GM18907 (cell line): ENCODE results near the gene HPX.

Experiments used
- ATAC-seq: cut with Tn5 transposase; IDR thresholded peaks from one replicate; pipeline ENCODE4 v1.9.1; 2021; ENCODE audit warnings: mild to moderate bottlenecking, moderate library complexity; ENCODE audit not compliant: unreplicated experiment

HPX gene

GRCh38 chr11:6440906-6441358 lies at the start of gene HPX:
Gene HPX (minus strand): TSS chr11:6440987. CDS start chr11:6440963, 24 bp downstream.
- ATAC-seq: no peak

- ATAC-seq: no peak
Observed at GRCh38 chr11:6489306-6489705, 48.5 kb upstream of the HPX start.

- no peak for ATAC-seq
Observed at GRCh38 chr11:6488821-6489220, 48.0 kb upstream of the HPX start.

- no peak for ATAC-seq
Observed at GRCh38 chr11:6488342-6488741, 47.6 kb upstream of the HPX start.

GRCh38 chr11:6486938-6487337 lies 46.2 kb upstream of the HPX start:
- ATAC-seq: no peak

- no peak for ATAC-seq
Observed at GRCh38 chr11:6486256-6486655, 45.5 kb upstream of the HPX start.

- no peak for ATAC-seq
Observed at GRCh38 chr11:6485661-6486060, 44.9 kb upstream of the HPX start.

- ATAC-seq: no peak
Observed at GRCh38 chr11:6483015-6483414, 42.2 kb upstream of the HPX start.

- ATAC-seq: no peak
Observed at GRCh38 chr11:6482441-6482840, 41.7 kb upstream of the HPX start.

- ATAC-seq: no peak
Observed at GRCh38 chr11:6481924-6482275, 41.1 kb upstream of the HPX start.

GRCh38 chr11:6481012-6481923 lies 40.5 kb upstream of the HPX start, which contains the start of the genes ARFIP2 and TIMM10B:
Gene ARFIP2 (minus strand): TSS chr11:6481331. CDS start chr11:6480421, 910 bp downstream.
Gene TIMM10B (plus strand): TSS chr11:6481501. CDS start chr11:6481517, 16 bp downstream.
- ATAC-seq: peak; percentile 99

GRCh38 chr11:6480299-6480914 lies 39.6 kb upstream of the HPX start:
- no peak for ATAC-seq

GRCh38 chr11:6476571-6476970 lies 35.8 kb upstream of the HPX start:
- no peak for ATAC-seq

- no peak for ATAC-seq
Observed at GRCh38 chr11:6475936-6476335, 35.1 kb upstream of the HPX start.

GRCh38 chr11:6474806-6475500 lies 34.2 kb upstream of the HPX start:
- ATAC-seq: no peak

GRCh38 chr11:6474413-6474792 lies 33.6 kb upstream of the HPX start:
- ATAC-seq: no peak

- peak; percentile 59 for ATAC-seq
Observed at GRCh38 chr11:6473451-6474412, 32.9 kb upstream of the HPX start, which contains the start of gene TRIM3. Gene TRIM3 (minus strand): TSS chr11:6473941. CDS start chr11:6465695, 8,246 bp downstream.

GRCh38 chr11:6472934-6473333 lies 32.1 kb upstream of the HPX start:
- no peak for ATAC-seq

- no peak for ATAC-seq
Observed at GRCh38 chr11:6469599-6469998, 28.8 kb upstream of the HPX start.
